NCI-H446 (cell line): Measurements from ENCODE around the gene TMEM174.
"Not testable (repeated sequence)": the region's sequence is repeated elsewhere in the genome, so short reads cannot be mapped to it uniquely, and the experiment has no call there.

Source experiments
- DNase-seq, 2 experiments: peaks; one replicate each; lab custom pipeline; 2025; lab: John Stamatoyannopoulos, UW

TMEM174 gene

DNA sequence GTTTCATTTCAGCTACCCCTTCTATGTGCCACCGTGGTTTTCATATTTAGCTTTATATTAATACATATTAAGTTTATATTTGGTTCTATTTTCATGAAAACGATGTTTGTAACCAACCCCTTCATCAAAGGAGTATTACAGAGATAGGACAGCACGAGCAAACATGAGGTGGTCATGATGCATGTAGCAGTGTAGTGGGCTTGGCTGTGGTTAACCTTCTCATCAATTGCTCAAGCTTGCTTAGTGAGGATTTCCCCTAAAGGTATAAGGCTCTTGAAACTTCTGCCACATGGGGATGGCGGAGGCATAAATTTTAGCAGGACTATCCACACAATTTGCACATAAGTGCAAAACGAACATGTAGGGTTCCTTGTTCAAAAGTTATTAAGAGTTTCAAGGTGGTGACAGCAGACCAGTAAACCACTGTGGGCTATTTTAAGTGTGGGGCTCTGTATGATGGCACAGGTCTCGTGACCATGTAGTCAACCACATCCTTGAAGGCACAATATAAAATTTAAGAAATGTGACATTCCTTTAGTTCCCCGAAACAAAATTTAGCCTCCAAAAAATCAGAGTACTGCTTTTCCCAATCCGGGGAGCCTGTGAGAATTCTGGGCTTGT, 24.8 kb downstream of the TMEM174 start:
- DNase-seq = no peak

GRCh38 chr5:73198833-73199592, 26.0 kb downstream of the TMEM174 start:
- DNase-seq = no peak

GRCh38 chr5:73199671-73200070, 26.7 kb downstream of the TMEM174 start:
- no peak for DNase-seq

DNA sequence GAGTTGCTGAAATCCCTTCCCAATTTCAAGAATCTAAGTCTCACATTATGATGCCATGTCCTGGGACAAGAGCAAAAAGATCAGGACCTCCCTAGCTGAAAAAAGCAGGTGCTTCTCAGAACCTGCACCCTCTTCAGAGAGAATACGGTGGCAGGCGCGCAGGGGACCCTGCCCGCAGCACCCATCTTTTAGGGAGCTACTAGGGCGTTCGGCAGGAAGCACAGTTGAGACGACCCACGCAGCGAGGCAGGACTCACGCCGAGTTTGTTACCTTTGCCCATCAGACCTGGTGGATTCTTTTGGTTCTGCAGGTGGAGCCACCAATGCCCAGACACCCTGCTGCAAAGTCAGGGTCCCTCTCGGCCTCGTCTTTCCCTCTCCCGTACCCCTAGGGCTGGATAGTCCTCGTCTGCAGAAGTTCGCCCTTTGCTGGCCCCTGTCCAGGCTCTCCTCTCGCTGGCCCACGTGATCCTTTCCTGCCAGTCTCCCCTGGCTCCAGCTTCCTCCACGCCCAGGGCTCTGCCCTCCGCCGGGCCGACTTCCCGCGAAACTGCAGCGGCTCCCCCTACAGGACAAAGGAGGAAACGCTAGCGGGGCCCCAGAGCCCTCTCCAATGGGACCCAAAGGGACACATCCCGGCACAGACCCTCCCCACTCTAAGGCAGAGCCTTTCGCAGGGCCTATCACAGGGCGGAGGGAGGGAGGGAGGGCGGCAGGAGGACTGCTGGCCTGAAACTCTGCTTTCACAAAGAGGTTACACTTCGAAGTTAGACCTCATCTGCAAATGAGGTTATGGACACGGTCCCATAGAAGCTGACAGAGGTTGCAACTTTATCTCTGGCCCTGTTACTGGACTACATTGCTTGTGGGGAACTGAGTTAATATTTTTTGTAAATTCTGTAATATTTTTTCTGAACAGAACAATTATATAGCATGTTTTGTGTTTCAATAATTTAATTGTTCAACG, 28.8 kb downstream of the TMEM174 start:
- peak in 1 of 2 experiments; percentile 72 for DNase-seq

DNA sequence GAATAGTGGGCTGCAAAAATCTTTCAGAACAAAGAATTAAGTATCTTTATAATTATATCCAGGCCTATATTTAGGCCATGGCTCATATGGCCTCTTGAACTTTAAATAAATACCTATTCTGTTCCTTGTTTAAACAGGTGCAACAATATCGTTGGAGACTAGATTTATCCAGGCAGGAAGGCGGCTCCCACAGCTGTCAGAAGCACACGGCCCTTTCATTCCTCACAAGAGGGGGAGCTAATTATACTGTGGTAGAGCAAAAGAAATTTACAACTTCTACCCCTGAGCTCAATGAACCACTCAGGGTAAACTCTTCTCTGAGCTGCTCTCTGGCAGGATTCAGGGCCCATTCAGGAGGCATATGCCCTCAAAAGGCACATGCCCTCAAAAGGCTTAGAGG, 31.3 kb downstream of the TMEM174 start:
- DNase-seq = no peak

DNA sequence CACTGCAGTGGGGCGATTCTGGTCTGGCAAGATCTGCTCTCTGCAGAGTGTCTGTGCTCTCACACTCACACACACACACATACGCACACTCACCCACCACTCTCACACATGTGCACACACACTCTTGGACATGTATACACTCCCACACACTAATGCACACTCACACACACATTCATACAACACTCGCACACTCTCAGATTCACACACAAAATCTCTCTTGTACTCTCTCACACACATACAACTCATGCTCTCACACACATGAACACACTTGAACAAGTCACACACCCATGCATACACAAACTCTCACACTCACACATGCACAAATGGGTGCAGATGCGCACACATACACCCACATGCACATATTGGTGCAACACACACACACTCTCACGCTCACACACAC, 31.7 kb downstream of the TMEM174 start:
- no peak for DNase-seq

DNA sequence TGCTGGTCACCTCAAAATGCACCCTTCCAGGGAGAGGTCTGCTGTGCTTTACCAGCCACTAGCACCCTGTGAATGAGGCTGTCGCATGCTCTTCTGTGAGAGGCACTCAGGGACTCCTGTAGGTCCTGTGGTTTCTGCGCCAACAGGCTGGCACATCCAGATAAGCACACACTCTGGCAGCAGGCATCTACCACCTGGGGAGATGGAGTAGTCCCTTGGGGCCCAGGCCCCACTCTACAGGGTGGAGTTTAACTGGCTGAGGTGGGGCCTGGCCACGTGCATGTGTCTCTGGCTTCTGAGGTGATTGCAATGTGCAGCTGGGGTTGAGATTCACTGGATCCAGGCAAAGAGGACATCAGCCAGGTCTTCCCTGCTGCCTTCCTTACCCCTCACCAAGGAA, 32.3 kb downstream of the TMEM174 start:
- no peak for DNase-seq

DNA sequence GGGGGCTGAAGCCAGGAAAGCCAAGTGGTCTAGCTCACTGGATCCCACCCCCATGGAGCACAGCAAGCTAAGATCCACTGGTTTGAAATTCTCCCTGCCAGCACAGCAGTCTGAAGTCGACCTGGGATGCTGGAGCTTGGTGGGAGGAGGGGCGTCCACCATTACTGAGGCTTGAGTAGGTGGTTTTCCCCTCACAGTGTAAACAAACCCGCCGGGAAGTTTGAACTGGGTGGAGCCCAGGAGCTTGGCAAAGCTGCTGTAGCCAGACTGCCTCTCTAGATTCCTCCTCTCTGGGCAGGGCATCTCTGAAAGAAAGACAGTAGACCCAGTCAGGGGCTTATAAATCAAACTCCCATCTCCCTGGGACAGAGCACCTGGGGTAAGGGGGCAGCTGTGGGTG, 34.2 kb downstream of the TMEM174 start:
- DNase-seq = not testable (repeated sequence)

DNA sequence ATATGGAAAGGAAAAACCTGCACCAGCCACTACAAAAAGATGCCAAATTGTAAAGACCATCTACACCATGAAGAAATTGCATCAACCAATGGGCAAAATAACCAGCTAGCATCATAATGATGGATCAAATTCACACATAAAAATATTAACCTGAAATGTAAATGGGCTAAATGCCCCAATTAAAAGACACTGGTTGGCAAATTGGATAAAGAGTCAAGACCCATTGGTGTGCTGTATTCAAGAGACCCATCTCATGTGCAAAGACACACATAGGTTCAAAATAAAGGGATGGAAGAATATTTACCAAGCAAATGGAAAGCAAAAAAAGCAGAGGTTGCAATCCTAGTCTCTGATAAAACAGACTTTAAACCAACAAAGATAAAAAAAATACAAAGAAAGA, 36.1 kb downstream of the TMEM174 start:
- DNase-seq = not testable (repeated sequence)

DNA sequence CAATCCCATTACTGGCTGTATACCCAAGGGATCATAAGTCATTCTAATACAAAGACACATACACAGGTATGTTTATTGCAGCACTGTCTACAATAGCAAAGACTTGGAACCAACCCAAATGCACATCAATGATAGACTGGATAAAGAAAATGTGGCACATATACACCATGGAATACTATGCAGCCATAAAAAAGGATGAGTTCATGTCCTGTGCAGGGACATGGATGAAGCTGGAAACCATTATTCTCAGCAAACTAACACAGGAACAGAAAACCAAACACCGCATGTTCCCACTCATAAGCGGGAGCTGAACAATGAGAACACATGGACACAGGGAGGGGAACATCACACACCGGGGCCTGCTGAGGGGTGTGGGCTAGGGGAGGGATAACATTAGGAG, 39.7 kb downstream of the TMEM174 start:
- not testable (repeated sequence) for DNase-seq

DNA sequence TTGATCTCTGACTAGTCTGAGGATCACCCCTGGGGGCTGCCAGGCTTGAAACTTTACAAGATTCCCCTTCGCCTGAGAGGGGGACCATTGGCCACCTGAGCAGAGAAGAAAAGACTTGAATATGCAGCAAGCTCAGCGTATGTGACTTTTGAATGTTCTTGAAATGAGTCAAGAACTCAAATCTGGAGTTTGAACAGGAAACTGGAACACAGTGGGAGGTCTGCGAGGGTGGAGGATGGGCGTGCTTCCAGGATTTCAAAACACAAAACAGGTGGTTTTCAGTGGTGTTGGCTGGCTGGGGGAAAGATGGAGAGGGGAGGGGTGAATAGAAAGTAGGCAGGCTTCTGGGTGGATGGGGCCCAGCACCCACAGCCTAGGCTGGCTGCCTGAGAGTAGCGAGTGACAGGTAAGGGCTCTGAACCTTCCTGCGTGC, 40.6 kb downstream of the TMEM174 start:
- DNase-seq = peak in 1 of 2 experiments; percentile 14

GRCh38 chr5:73214306-73214705, 41.3 kb downstream of the TMEM174 start:
- no peak for DNase-seq

- no peak for DNase-seq
These were observed 42.0 kb downstream of the TMEM174 start for GRCh38 chr5:73214996-73215395.

- DNase-seq = no peak
These were observed 42.5 kb downstream of the TMEM174 start for GRCh38 chr5:73215531-73215890.

DNA sequence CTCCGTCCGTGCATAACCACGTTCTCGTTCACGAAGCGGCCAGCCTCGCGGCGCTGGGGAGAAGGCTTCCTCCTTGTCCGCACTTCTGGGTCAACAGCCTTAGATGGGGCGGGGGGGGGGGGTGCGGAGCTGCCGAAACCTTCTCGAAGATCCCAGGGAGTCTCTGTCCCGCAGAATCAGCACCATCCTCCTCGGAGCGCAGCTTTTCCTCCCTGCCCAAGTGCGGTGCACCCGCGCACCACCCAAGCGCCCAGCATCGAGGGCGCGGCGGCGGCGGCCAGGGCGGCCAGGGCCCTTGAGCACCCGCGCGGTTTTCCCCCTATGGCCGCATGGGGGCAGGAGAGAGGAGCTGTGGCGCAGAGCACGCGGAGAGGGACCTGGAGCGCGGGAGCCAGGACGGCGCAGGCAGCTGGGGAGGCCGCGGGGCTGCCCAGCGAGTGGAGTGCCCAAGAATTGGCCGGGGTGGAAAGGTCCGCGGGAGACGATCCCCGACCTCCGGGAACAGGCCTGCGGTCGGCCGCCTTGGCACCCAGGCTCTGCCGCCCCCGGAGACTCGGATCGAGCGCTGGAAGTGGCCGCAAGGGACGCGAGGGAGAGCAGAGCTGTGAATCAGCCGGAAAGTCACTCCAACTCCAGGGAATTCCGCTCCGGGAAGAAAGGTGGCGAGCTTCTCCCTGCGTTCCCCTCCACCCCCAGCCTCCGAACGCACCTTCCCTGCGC, 43.1 kb downstream of the TMEM174 start:
- peak; percentile 47 to 81 for DNase-seq

DNA sequence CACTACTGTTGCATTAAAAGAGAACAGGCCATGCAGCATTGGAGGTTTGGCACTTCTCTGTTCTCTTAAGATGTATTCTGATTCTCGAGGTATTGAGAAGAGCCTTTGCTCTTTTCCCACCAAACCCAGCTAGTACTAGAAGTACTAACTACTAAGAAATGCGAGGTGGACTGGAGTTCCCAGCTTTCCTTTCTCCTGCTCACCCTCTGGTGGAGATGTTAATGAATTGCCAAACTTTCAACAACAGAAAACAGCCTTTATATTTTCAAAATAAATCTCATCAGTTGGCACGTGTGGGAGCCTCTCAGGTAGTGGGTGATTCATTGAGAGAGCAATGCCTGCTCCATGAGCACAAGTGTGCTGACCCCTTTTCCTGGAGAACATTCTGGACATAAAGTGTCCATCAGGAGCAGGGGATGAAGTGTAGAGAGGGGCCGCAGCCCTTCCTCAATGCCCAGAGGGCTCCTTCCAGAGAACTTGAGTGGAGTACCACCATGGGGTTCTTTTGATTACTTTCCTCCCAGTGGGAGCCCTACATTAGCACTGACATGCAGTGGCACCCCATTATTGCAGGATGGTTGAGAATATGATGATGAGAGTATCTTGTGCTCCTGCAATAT, 45.7 kb downstream of the TMEM174 start:
- peak in 1 of 2 experiments; percentile 23 for DNase-seq

GRCh38 chr5:73219336-73219735, 46.3 kb downstream of the TMEM174 start:
- not testable (repeated sequence) for DNase-seq

- no peak for DNase-seq
These were observed 48.2 kb downstream of the TMEM174 start for GRCh38 chr5:73221161-73221560.

DNA sequence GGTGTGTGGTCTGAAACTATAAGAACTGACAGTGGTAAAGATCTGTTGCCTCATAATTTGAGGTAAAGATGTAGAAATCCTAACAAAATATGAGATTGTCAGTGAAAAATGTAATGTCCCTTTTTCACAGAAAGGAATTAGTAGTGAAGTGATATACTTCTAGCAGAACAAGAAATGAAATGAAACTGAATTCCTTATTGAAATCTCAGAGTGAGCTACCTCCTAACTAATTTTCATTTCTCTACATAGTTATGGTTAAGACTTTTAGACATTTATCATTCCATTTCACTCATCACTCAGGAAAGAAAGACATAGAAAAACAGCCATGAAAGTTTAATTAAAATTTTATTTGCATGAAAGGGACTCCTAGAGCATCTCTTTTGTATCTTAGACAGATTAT, 48.7 kb downstream of the TMEM174 start:
- no peak for DNase-seq

DNA sequence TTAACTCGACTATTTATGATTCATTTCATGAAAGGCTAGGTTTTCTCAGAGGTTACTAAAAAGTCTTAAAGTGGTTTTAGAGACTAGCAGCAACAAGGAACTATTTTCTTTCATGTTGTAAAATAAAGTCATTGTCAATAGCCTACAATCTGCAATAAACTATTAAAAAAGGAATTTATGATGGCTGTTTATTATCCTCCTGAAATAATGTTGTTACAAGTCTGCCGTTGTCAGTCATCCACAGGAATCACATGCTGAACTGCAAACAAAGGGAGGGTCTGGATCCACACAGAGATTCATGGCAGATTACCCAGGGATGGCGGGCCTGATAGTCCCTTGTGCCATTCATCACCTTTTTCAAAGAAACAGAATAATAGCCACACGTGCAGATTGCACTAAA, 49.2 kb downstream of the TMEM174 start:
- DNase-seq = no peak
